IMR-90 (cell line): ENCODE results near the gene FAR2. TPM values are rescaled to one million over a fixed set of nuclear protein-coding genes. Genes with fewer than 3 reads are reported as not detected.

Source experiments
- ATAC-seq: fragments of 200-7000 bp; cut with Tn5 transposase; 2 replicates; pipeline ENCODE4 v1.9.1; 2020; ENCODE audit warnings: low read depth, mild to moderate bottlenecking, moderate library complexity
- BruUV-seq: library from RNA; stranded (reverse); fragments of 400-500 nt; replicated peaks from 2 replicates; lab custom pipeline; 2021; lab: Mats Ljungman, UMichigan
- CTCF ChIA-PET: fragments of 300-600 bp; formaldehyde crosslinking; extraction: SDS; loops from one replicate; lab custom pipeline; 2021; ENCODE audit warnings: antibody characterized with exemption; lab: Yijun Ruan, JAX
- POLR2A ChIA-PET: fragments of 300-600 bp; sonication (Branson Sonifier 250); formaldehyde crosslinking; loops from one replicate; lab custom pipeline; 2022; ENCODE audit warnings: antibody characterized with exemption; ENCODE audit not compliant: unreplicated experiment; lab: Charles Lee
- DNase-seq: peaks from one replicate; pipeline ENCODE4 v3.0.0; 2013
- H2AFZ ChIP-seq: replicated peaks from 2 replicates; pipeline ENCODE3; 2013; ENCODE audit warnings: low read length, mild to moderate bottlenecking; ENCODE audit not compliant: poor library complexity
- H2AK5ac ChIP-seq: 2 replicates; pipeline ENCODE4 v1.6.1; 2013; ENCODE audit warnings: low read depth, low read length, inconsistent platforms
- H2AK9ac ChIP-seq: replicated peaks from 2 replicates; pipeline ENCODE3; 2013; ENCODE audit warnings: mild to moderate bottlenecking, low read depth, low read length, moderate library complexity; ENCODE audit not compliant: poor library complexity
- H2BK120ac ChIP-seq: 2 replicates; pipeline ENCODE4 v1.6.1; 2013; ENCODE audit warnings: low read depth, low read length, inconsistent platforms
- H2BK15ac ChIP-seq: 3 replicates; pipeline ENCODE4 v1.6.1; 2013; ENCODE audit warnings: low read depth, low read length, inconsistent platforms
- H2BK20ac ChIP-seq: 2 replicates; pipeline ENCODE4 v1.6.1; 2013; ENCODE audit warnings: low read depth, mild to moderate bottlenecking, inconsistent platforms, low read length, moderate library complexity
- H2BK5ac ChIP-seq: 2 replicates; pipeline ENCODE4 v1.6.1; 2013; ENCODE audit warnings: mild to moderate bottlenecking, low read depth, low read length, inconsistent platforms; ENCODE audit not compliant: poor library complexity, severe bottlenecking
- H3K14ac ChIP-seq: replicated peaks from 2 replicates; pipeline ENCODE4 v1.6.1; 2013; ENCODE audit warnings: low read depth, low read length, inconsistent platforms
- H3K18ac ChIP-seq: 2 replicates; pipeline ENCODE4 v1.6.1; 2013; ENCODE audit warnings: low read depth, low read length, control low read depth
- H3K23ac ChIP-seq: 2 replicates; pipeline ENCODE4 v1.6.1; 2013; ENCODE audit warnings: low read depth, low read length, inconsistent platforms
- H3K27ac ChIP-seq: 2 replicates; pipeline ENCODE4 v1.5.1; 2013; ENCODE audit warnings: mild to moderate bottlenecking, control low read depth, low read length; ENCODE audit not compliant: insufficient read depth
- H3K27me3 ChIP-seq: 2 replicates; pipeline ENCODE4 v1.6.1; 2013; ENCODE audit warnings: low read length; ENCODE audit not compliant: control insufficient read depth, insufficient read depth
- H3K36me3 ChIP-seq: 2 replicates; pipeline ENCODE4 v1.6.1; 2013; ENCODE audit warnings: low read length, mixed read lengths; ENCODE audit not compliant: control insufficient read depth, insufficient read depth
- H3K4ac ChIP-seq: 2 replicates; pipeline ENCODE4 v1.6.1; 2013; ENCODE audit warnings: low read depth, low read length, inconsistent platforms
- H3K4me1 ChIP-seq: 2 replicates; pipeline ENCODE4 v1.6.1; 2013; ENCODE audit warnings: low read length, mixed read lengths; ENCODE audit not compliant: control insufficient read depth, insufficient read depth
- H3K4me2 ChIP-seq: 2 replicates; pipeline ENCODE4 v1.6.1; 2013; ENCODE audit warnings: low read depth, mild to moderate bottlenecking, control low read depth, low read length, moderate library complexity
- H3K4me3 ChIP-seq: 2 replicates; pipeline ENCODE4 v1.5.1; 2013; ENCODE audit warnings: low read depth, mild to moderate bottlenecking, control low read depth, low read length, moderate library complexity; ENCODE audit not compliant: insufficient read depth
- H3K56ac ChIP-seq: 2 replicates; pipeline ENCODE4 v1.6.1; 2013; ENCODE audit warnings: low read length, inconsistent platforms; ENCODE audit not compliant: insufficient read depth; ENCODE audit errors: extremely low read depth
- H3K79me1 ChIP-seq, 2 experiments: 2 replicates each; pipeline ENCODE4 v1.6.1; 2013; ENCODE audit warnings: low read length in 2 of 2, inconsistent platforms in 1 of 2, low read depth in 1 of 2
- H3K9ac ChIP-seq: 2 replicates; pipeline ENCODE4 v1.6.1; 2013; ENCODE audit warnings: low read depth, low read length, control low read depth
- H3K9me1 ChIP-seq: 2 replicates; pipeline ENCODE4 v1.6.1; 2013; ENCODE audit warnings: low read length, inconsistent platforms; ENCODE audit not compliant: insufficient read depth
- H3K9me3 ChIP-seq: 2 replicates; pipeline ENCODE4 v1.6.1; 2013; ENCODE audit warnings: low read length; ENCODE audit not compliant: control insufficient read depth, insufficient read depth
- H4K20me1 ChIP-seq: 2 replicates; pipeline ENCODE4 v1.6.1; 2013; ENCODE audit warnings: low read length, inconsistent platforms; ENCODE audit not compliant: insufficient read depth
- H4K5ac ChIP-seq: 2 replicates; pipeline ENCODE4 v1.6.1; 2013; ENCODE audit warnings: mild to moderate bottlenecking, low read depth, low read length, control low read depth
- H4K8ac ChIP-seq, 2 experiments: 2 replicates each; pipeline ENCODE4 v1.6.1; 2013; ENCODE audit warnings: low read depth in 2 of 2, low read length in 2 of 2, control low read depth in 1 of 2, inconsistent platforms in 1 of 2
- H4K91ac ChIP-seq: 2 replicates; pipeline ENCODE4 v1.6.1; 2013; ENCODE audit warnings: low read depth, low read length, inconsistent platforms; ENCODE audit not compliant: insufficient read depth
- BHLHE40 ChIP-seq: fragments of 150-350 bp; IDR thresholded peaks from 2 replicates; pipeline ENCODE4 v1.6.1; 2016; ENCODE audit warnings: mild to moderate bottlenecking, low read depth, low read length
- CEBPB ChIP-seq: IDR thresholded peaks from 2 replicates; pipeline ENCODE4 v1.6.1; 2012; ENCODE audit warnings: low read depth, low read length, improper control_type of control experiment
- CHD1 ChIP-seq: IDR thresholded peaks from 2 replicates; pipeline ENCODE4 v1.6.1; 2012; ENCODE audit warnings: low read depth, low read length, improper control_type of control experiment
- FOS ChIP-seq: fragments of 150-350 bp; IDR thresholded peaks from 2 replicates; pipeline ENCODE4 v1.6.1; 2016; ENCODE audit warnings: low read depth, low read length
- MAFK ChIP-seq: IDR thresholded peaks from 2 replicates; pipeline ENCODE4 v1.6.1; 2012; ENCODE audit warnings: low read depth, low read length, improper control_type of control experiment
- MAZ ChIP-seq: IDR thresholded peaks from 2 replicates; pipeline ENCODE4 v1.6.1; 2012; ENCODE audit warnings: low read depth, mild to moderate bottlenecking, low read length, improper control_type of control experiment, moderate library complexity, borderline replicate concordance
- MXI1 ChIP-seq: IDR thresholded peaks from 2 replicates; pipeline ENCODE4 v1.6.1; 2012; ENCODE audit warnings: low read depth, mild to moderate bottlenecking, low read length, moderate library complexity, borderline replicate concordance
- NFE2L2 ChIP-seq: fragments of 150-350 bp; IDR thresholded peaks from 2 replicates; pipeline ENCODE4 v1.6.1; 2016; ENCODE audit warnings: low read depth, mild to moderate bottlenecking, low read length
- POLR2A ChIP-seq: IDR thresholded peaks from 2 replicates; pipeline ENCODE4 v1.6.1; 2012; ENCODE audit warnings: mild to moderate bottlenecking, low read depth, low read length
- RAD21 ChIP-seq: IDR thresholded peaks from 2 replicates; pipeline ENCODE4 v1.6.1; 2012; ENCODE audit warnings: low read length, improper control_type of control experiment
- RCOR1 ChIP-seq: IDR thresholded peaks from 2 replicates; pipeline ENCODE4 v1.6.1; 2012; ENCODE audit warnings: mild to moderate bottlenecking, low read length, improper control_type of control experiment; ENCODE audit not compliant: insufficient replicate concordance
- RFX5 ChIP-seq: IDR thresholded peaks from 2 replicates; pipeline ENCODE4 v1.8.0; 2012; ENCODE audit warnings: low read depth, mild to moderate bottlenecking, low read length, moderate library complexity
- SMC3 ChIP-seq: fragments of 150-350 bp; IDR thresholded peaks from 2 replicates; pipeline ENCODE4 v1.6.1; 2016; ENCODE audit warnings: low read depth, mild to moderate bottlenecking, antibody characterized with exemption, low read length, moderate library complexity
- WGBS, 2 experiments: methylation state at CpG; one replicate each; pipeline versions ENCODE4 v1.1.5 to v1.1.7; 2013; ENCODE audit warnings: missing lambda C conversion rate in 2 of 2; ENCODE audit not compliant: insufficient read length in 1 of 2; ENCODE audit errors: extremely low coverage in 2 of 2; 5-methylcytosine and 5-hydroxymethylcytosine counted together
- dilution Hi-C: fragments of 300-500 bp; cut with HindIII; formaldehyde crosslinking; loops from one replicate; pipeline ENCODE4 v1.14.3; 2018; ENCODE audit warnings: low sequenced_read_pairs; ENCODE audit not compliant: unreplicated experiment
- in situ Hi-C: fragments of 300-500 bp; cut with MboI; formaldehyde crosslinking; loops from 3 replicates; pipeline ENCODE4 v1.14.3; 2019; ENCODE audit warnings: low sequenced_read_pairs, inconsistent platforms, mixed read lengths
- intact Hi-C: fragments of 100-400 bp; cut with micrococcal nuclease; formaldehyde crosslinking; loops from 2 replicates; pipeline ENCODE4 v1.10.0; 2022
- polyA plus RNA-seq, 3 experiments: library from polyadenylated mRNA; depleted of rRNA; stranded (reverse); fragments of >200 nt; gene quantifications; 2 replicates each; pipeline ENCODE4 v1.2.3, GENCODE V29; 2012; ENCODE audit warnings: low replicate concordance in 1 of 3
- total RNA-seq: library from RNA; depleted of rRNA; stranded (reverse); fragments of >200 nt; gene quantifications from 2 replicates; pipeline ENCODE4 v1.2.3, GENCODE V29; 2012
- TF ChIP-seq, protein P1 (sequence below): conservative IDR thresholded peaks from 2 replicates; pipeline ENCODE4 v1.5.1; 2012; ENCODE audit warnings: mild to moderate bottlenecking, low read depth, low read length, improper control_type of control experiment
- TF ChIP-seq, protein P2 (sequence below): fragments of 150-350 bp; IDR thresholded peaks from 2 replicates; pipeline ENCODE4 v1.6.1; 2016; ENCODE audit warnings: low read depth, mild to moderate bottlenecking, low read length, moderate library complexity, borderline replicate concordance
- TF ChIP-seq, protein P3 (sequence below): fragments of 150-350 bp; IDR thresholded peaks from 2 replicates; pipeline ENCODE4 v1.6.1; 2017; ENCODE audit warnings: mild to moderate bottlenecking, antibody characterized with exemption, low read length, low read depth

The FAR2 gene
- total and polyA plus RNA-seq, 2 of the 4 experiments (the other 2 are of a cell fraction): 1.1 to 2.0 TPM

DNA sequence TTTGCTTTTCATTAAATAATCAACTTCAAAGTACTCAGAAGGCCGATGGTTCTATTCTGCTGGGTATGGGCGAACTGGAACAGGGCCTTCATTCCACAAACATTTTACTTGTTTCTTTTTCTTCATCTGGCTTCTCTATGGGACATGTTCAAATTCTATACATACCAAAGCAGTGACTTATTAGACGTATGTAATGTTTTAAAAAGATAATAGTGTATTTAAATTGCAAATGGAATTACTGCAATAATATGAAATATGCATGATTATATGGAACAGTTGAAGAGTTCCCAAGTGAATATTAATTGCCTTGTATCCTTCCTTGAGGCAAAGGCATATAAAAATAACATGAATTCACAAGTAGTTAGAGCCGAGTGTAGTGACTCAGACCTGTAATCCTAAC lies 75.5 kb downstream of the FAR2 start:
- no TSS peak for BruUV-seq
- no peak overlapping the region for H3K23ac ChIP-seq

More for the DNA sequence above, 75.5 kb downstream of the FAR2 start:
- Histone ChIP-seq H2AK5ac (no peak overlapping the region), H3K4me1 (peaks cover 7% of the 10 kb centered on the region), H4K20me1 (no peaks in the 10 kb centered on the region), H3K18ac (no peak overlapping the region), H2BK5ac (no peak overlapping the region), H3K9me1 (no peaks in the 10 kb centered on the region), H3K27ac (no peak overlapping the region), H3K4ac (no peak overlapping the region), H3K56ac (no peak overlapping the region), H2BK15ac (no peak overlapping the region), H3K4me2 (no peak overlapping the region), H2BK120ac (no peak overlapping the region), H3K79me1 (no peaks in the 10 kb centered on the region), H4K91ac (no peak overlapping the region), H3K36me3 (no peaks in the 10 kb centered on the region), H3K27me3 (no peaks in the 10 kb centered on the region), H3K14ac (no peak overlapping the region), H2AFZ (no peak overlapping the region), H2AK9ac (no peak overlapping the region), H4K5ac (no peak overlapping the region), H3K4me3 (no peak overlapping the region), H3K9me3 (no peaks in the 10 kb centered on the region), H3K9ac (no peak overlapping the region), H4K8ac (no peak overlapping the region), H2BK20ac (no peak overlapping the region)
- WGBS, 2 experiments: no CpG with 5 or more reads among the region's 4 CpGs
- CTCF ChIA-PET: no interaction called here
- DNase-seq (peak; percentile 14), ATAC-seq (peak; percentile 67)
- POLR2A ChIA-PET: no interaction called here
- in situ Hi-C loops (no loop called here), dilution Hi-C loops (no loop called here), intact Hi-C loops (no loop called here)
- TF ChIP-seq FOS: no peak
- TF ChIP-seq BHLHE40: no peak
- TF ChIP-seq, protein P1, sequence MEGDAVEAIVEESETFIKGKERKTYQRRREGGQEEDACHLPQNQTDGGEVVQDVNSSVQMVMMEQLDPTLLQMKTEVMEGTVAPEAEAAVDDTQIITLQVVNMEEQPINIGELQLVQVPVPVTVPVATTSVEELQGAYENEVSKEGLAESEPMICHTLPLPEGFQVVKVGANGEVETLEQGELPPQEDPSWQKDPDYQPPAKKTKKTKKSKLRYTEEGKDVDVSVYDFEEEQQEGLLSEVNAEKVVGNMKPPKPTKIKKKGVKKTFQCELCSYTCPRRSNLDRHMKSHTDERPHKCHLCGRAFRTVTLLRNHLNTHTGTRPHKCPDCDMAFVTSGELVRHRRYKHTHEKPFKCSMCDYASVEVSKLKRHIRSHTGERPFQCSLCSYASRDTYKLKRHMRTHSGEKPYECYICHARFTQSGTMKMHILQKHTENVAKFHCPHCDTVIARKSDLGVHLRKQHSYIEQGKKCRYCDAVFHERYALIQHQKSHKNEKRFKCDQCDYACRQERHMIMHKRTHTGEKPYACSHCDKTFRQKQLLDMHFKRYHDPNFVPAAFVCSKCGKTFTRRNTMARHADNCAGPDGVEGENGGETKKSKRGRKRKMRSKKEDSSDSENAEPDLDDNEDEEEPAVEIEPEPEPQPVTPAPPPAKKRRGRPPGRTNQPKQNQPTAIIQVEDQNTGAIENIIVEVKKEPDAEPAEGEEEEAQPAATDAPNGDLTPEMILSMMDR: no peak
- no peak for TF ChIP-seq CEBPB
- TF ChIP-seq RCOR1: no peak
- TF ChIP-seq RAD21: no peak
- TF ChIP-seq SMC3: no peak
- TF ChIP-seq, protein P2, sequence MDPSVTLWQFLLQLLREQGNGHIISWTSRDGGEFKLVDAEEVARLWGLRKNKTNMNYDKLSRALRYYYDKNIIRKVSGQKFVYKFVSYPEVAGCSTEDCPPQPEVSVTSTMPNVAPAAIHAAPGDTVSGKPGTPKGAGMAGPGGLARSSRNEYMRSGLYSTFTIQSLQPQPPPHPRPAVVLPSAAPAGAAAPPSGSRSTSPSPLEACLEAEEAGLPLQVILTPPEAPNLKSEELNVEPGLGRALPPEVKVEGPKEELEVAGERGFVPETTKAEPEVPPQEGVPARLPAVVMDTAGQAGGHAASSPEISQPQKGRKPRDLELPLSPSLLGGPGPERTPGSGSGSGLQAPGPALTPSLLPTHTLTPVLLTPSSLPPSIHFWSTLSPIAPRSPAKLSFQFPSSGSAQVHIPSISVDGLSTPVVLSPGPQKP: no peak
- TF ChIP-seq CHD1: no peak
- TF ChIP-seq, protein P3, sequence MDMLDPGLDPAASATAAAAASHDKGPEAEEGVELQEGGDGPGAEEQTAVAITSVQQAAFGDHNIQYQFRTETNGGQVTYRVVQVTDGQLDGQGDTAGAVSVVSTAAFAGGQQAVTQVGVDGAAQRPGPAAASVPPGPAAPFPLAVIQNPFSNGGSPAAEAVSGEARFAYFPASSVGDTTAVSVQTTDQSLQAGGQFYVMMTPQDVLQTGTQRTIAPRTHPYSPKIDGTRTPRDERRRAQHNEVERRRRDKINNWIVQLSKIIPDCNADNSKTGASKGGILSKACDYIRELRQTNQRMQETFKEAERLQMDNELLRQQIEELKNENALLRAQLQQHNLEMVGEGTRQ: no peak
- no peak for TF ChIP-seq RFX5
- TF ChIP-seq MAFK: no peak
- TF ChIP-seq POLR2A: no peak
- no peak for TF ChIP-seq NFE2L2
- no peak for TF ChIP-seq MXI1
- TF ChIP-seq MAZ: no peak
